DOHH2 (cell line): ENCODE results near the gene KCNN4.

Source experiments
- EZH2phosphoT487 ChIP-seq: fragments of 200-600 bp; sonication (generic); IDR thresholded peaks from 2 replicates; pipeline ENCODE4 v1.6.1; 2017; ENCODE audit warnings: borderline replicate concordance, mild to moderate bottlenecking, antibody characterized with exemption, low read length, moderate library complexity, mixed read lengths
- TF ChIP-seq, protein P1 (sequence below): fragments of 200-600 bp; sonication (generic); IDR thresholded peaks from one replicate; pipeline ENCODE4 v1.5.1; 2014; ENCODE audit warnings: antibody characterized with exemption, mild to moderate bottlenecking, low read depth, low read length; ENCODE audit not compliant: poor library complexity, severe bottlenecking

DNA sequence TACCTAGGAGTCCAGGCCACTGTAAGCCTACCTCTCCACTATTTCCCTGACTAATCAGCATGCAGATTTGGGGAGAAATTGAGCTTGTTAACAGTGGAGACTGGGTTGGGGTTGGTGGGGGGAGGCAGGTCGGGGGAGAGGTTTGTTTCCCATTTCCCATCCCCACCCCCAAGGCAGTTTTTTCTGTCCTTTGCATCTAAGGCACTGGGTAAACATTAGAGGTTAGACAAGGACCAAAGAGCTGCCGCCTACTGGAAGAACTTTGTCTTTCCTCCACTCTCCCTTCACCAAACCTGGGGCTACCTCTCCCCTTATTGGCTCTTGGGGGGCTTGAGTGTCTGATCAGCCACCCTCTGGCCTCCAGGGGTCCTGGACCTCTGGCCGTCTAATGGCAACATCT, 953 bp downstream of the KCNN4 start:
- TF ChIP-seq EZH2phosphoT487, result no peak
- TF ChIP-seq, protein P1, sequence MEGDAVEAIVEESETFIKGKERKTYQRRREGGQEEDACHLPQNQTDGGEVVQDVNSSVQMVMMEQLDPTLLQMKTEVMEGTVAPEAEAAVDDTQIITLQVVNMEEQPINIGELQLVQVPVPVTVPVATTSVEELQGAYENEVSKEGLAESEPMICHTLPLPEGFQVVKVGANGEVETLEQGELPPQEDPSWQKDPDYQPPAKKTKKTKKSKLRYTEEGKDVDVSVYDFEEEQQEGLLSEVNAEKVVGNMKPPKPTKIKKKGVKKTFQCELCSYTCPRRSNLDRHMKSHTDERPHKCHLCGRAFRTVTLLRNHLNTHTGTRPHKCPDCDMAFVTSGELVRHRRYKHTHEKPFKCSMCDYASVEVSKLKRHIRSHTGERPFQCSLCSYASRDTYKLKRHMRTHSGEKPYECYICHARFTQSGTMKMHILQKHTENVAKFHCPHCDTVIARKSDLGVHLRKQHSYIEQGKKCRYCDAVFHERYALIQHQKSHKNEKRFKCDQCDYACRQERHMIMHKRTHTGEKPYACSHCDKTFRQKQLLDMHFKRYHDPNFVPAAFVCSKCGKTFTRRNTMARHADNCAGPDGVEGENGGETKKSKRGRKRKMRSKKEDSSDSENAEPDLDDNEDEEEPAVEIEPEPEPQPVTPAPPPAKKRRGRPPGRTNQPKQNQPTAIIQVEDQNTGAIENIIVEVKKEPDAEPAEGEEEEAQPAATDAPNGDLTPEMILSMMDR, result peak; percentile 52
